A673 (cell line): ENCODE results near the gene CLCN4.

Experiments
- EZH2 ChIP-seq: fragments of 200-600 bp; sonication (generic); IDR thresholded peaks from 2 replicates; pipeline ENCODE4 v1.6.1; 2017; ENCODE audit warnings: borderline replicate concordance, low read depth, mild to moderate bottlenecking, mixed read lengths, antibody characterized with exemption, low read length; ENCODE audit not compliant: poor library complexity, severe bottlenecking
- TF ChIP-seq, protein P1 (sequence below): fragments of 300-800, 200-600 bp; sonication (generic); conservative IDR thresholded peaks from 2 replicates; pipeline ENCODE4 v1.5.1; 2017; ENCODE audit warnings: low read depth, mild to moderate bottlenecking, antibody characterized with exemption, low read length, moderate library complexity, mixed read lengths

DNA sequence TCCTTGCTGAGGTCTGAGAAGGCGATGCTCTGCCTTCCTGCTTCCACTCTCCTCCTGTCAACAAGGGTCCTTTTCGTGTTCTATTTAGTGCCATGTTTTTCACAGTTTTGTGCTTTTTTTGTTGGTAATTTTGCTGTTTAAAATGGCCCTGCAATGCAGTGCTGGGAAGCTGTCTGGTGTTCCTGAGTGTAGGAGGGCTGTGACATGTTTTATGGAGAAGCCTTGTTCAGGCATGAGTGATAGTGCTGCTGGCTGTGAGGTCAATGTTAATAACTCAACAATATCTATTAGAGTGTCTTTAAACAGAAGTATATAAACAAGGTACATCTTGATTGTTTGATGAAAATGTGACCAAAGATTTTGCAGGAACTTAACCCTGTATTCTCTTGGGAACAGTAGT is 27.6 kb downstream of the CLCN4 start:
- no peak for TF ChIP-seq EZH2
- TF ChIP-seq, protein P1, sequence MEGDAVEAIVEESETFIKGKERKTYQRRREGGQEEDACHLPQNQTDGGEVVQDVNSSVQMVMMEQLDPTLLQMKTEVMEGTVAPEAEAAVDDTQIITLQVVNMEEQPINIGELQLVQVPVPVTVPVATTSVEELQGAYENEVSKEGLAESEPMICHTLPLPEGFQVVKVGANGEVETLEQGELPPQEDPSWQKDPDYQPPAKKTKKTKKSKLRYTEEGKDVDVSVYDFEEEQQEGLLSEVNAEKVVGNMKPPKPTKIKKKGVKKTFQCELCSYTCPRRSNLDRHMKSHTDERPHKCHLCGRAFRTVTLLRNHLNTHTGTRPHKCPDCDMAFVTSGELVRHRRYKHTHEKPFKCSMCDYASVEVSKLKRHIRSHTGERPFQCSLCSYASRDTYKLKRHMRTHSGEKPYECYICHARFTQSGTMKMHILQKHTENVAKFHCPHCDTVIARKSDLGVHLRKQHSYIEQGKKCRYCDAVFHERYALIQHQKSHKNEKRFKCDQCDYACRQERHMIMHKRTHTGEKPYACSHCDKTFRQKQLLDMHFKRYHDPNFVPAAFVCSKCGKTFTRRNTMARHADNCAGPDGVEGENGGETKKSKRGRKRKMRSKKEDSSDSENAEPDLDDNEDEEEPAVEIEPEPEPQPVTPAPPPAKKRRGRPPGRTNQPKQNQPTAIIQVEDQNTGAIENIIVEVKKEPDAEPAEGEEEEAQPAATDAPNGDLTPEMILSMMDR, result no peak
